HPDE6-E6E7 (cell line): ENCODE measurements around the gene MGST2.
"Not testable (repeated sequence)": the region's sequence is repeated elsewhere in the genome, so short reads cannot be mapped to it uniquely, and the experiment has no call there.

ENCODE experiments used
- DNase-seq: peaks from one replicate; pipeline ENCODE4 v3.0.0; 2011; ENCODE audit warnings: missing footprints; ENCODE audit errors: extremely low spot score

MGST2 gene

GRCh38 chr4:139669890-139670289 lies 4.3 kb downstream of the MGST2 start:
- DNase-seq = no peak

GRCh38 chr4:139670775-139671174 lies 5.2 kb downstream of the MGST2 start:
- DNase-seq = no peak

- no peak for DNase-seq
Observed at GRCh38 chr4:139672215-139672614, 6.6 kb downstream of the MGST2 start.

GRCh38 chr4:139672732-139673131 lies 7.1 kb downstream of the MGST2 start:
- DNase-seq = no peak

- DNase-seq = no peak
Observed at GRCh38 chr4:139674875-139675550, 9.4 kb downstream of the MGST2 start.

GRCh38 chr4:139675651-139676050 lies 10.0 kb downstream of the MGST2 start:
- DNase-seq = no peak

- DNase-seq = no peak
Observed at GRCh38 chr4:139676365-139676764, 10.7 kb downstream of the MGST2 start.

- DNase-seq = no peak
Observed at GRCh38 chr4:139676913-139677585, 11.4 kb downstream of the MGST2 start.

- no peak for DNase-seq
Observed at GRCh38 chr4:139682309-139682708, 16.7 kb downstream of the MGST2 start.

- DNase-seq = no peak
Observed at GRCh38 chr4:139682741-139683151, 17.1 kb downstream of the MGST2 start.

GRCh38 chr4:139684351-139684750 lies 18.7 kb downstream of the MGST2 start:
- DNase-seq = no peak

GRCh38 chr4:139685180-139685579 lies 19.6 kb downstream of the MGST2 start:
- DNase-seq = no peak

GRCh38 chr4:139686130-139686529 lies 20.5 kb downstream of the MGST2 start:
- no peak for DNase-seq

- no peak for DNase-seq
Observed at GRCh38 chr4:139686988-139687387, 21.4 kb downstream of the MGST2 start.

GRCh38 chr4:139689093-139689722 lies 23.6 kb downstream of the MGST2 start:
- DNase-seq = no peak

- DNase-seq = no peak
Observed at GRCh38 chr4:139690419-139690818, 24.8 kb downstream of the MGST2 start.

- DNase-seq = no peak
Observed at GRCh38 chr4:139692309-139693012, 26.8 kb downstream of the MGST2 start.

- DNase-seq = no peak
Observed at GRCh38 chr4:139694522-139695107, 29.0 kb downstream of the MGST2 start.

- DNase-seq = no peak
Observed at GRCh38 chr4:139696491-139696890, 30.9 kb downstream of the MGST2 start.

- not testable (repeated sequence) for DNase-seq
Observed at GRCh38 chr4:139698167-139698925, 32.7 kb downstream of the MGST2 start.

- no peak for DNase-seq
Observed at GRCh38 chr4:139700568-139700967, 34.9 kb downstream of the MGST2 start.
